ENCODE results near the gene MIOX.
A peak's percentile ranks its signal among the peaks of the same experiment; 100 is the strongest.

Gene MIOX

DNA sequence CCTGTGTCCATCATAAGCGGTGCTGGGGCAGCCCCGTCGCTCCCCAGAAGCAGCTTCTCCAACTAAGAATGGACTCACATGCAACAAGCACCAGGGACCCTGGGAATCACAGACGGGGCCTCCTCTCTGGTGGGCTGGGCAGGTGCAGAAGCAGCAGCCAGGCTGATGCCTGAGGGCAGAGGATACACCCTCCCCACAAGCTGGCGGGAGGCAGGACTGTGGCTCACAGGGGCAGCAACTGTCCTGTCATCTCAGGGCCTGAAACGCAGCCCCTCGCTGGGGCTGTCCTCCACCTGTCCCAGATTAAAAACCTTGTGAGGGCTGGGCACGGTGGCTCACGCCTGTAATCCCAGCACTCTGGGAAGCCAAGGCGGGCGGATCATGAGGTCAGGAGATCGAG, 8.7 kb upstream of the MIOX start:
- TF ChIP-seq, protein P1, sequence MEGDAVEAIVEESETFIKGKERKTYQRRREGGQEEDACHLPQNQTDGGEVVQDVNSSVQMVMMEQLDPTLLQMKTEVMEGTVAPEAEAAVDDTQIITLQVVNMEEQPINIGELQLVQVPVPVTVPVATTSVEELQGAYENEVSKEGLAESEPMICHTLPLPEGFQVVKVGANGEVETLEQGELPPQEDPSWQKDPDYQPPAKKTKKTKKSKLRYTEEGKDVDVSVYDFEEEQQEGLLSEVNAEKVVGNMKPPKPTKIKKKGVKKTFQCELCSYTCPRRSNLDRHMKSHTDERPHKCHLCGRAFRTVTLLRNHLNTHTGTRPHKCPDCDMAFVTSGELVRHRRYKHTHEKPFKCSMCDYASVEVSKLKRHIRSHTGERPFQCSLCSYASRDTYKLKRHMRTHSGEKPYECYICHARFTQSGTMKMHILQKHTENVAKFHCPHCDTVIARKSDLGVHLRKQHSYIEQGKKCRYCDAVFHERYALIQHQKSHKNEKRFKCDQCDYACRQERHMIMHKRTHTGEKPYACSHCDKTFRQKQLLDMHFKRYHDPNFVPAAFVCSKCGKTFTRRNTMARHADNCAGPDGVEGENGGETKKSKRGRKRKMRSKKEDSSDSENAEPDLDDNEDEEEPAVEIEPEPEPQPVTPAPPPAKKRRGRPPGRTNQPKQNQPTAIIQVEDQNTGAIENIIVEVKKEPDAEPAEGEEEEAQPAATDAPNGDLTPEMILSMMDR (IDR thresholded peaks at IDR 0.05), result no peak
- H3K9me3 ChIP-seq, result no peaks in the 10 kb centered on the region
- H3K27ac ChIP-seq, result no peak overlapping the region
- no peak overlapping the region for H3K4me3 ChIP-seq (ENCODE audit: low read depth in 1 of 2, low read length in 1 of 2)
- peaks cover 66% of the 10 kb centered on the region for H3K27me3 ChIP-seq
- peaks cover 24 to 32% of the 10 kb centered on the region in 2 experiments for H3K4me1 ChIP-seq (ENCODE audit: control insufficient read depth in 1 of 2, insufficient read depth in 1 of 2, low read depth in 1 of 2, low read length in 1 of 2)
- no peaks in the 10 kb centered on the region for H3K36me3 ChIP-seq

DNA sequence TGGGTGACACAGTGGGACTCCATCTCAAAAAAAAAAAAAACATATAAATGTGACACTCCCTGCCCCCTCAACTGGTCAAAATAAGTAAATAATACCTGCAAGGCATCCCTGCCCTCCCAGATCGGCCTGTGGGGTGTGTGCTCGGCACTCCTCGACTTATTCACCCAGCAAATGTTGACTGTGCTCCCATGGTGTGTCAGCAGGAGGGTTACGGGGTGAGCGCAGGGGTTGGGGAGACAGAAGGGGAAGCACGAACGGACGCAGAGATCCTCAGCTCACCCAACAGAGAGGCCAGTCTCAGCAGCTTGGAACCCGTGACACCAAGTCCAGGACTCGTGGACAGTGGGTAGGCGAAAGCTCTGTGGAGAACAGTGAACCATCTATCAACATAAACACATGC, 6.9 kb upstream of the MIOX start:
- Histone ChIP-seq H3K4me1 (ENCODE audit: control insufficient read depth in 1 of 2, insufficient read depth in 1 of 2, low read depth in 1 of 2, low read length in 1 of 2) (peaks cover 11 to 17% of the 10 kb centered on the region in 2 experiments), H3K27ac (no peak overlapping the region), H3K27me3 (peaks cover 84% of the 10 kb centered on the region), H3K36me3 (no peaks in the 10 kb centered on the region), H3K4me3 (ENCODE audit: low read depth in 1 of 2, low read length in 1 of 2) (no peak overlapping the region), H3K9me3 (no peaks in the 10 kb centered on the region)
- TF ChIP-seq, protein P1 (IDR thresholded peaks at IDR 0.05), result no peak

DNA sequence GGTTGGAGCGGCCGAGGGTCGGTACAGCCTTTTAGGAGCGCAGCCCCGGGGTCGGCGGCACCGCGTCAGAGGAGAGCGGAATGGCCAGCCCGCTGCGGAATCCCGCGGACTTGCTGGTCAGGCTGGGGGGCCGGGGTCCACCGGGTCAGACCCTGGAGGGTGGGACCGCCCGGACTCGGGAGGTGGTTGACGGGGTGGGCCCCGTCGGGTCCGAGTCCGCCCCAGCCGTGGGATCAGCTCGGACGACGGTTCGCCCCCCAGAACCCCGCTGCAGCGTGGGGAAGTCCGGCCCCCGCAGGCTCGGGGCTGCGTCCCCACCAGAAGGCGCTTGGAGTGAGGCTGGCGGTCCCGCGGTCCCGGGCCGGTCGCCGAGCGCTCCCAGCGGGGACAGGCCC, 5.6 kb upstream of the MIOX start:
- TF ChIP-seq, protein P1 (IDR thresholded peaks at IDR 0.05), result no peak
- peak overlapping the region; percentile 65 to 80 for H3K4me3 ChIP-seq (ENCODE audit: low read depth in 1 of 2, low read length in 1 of 2)

DNA sequence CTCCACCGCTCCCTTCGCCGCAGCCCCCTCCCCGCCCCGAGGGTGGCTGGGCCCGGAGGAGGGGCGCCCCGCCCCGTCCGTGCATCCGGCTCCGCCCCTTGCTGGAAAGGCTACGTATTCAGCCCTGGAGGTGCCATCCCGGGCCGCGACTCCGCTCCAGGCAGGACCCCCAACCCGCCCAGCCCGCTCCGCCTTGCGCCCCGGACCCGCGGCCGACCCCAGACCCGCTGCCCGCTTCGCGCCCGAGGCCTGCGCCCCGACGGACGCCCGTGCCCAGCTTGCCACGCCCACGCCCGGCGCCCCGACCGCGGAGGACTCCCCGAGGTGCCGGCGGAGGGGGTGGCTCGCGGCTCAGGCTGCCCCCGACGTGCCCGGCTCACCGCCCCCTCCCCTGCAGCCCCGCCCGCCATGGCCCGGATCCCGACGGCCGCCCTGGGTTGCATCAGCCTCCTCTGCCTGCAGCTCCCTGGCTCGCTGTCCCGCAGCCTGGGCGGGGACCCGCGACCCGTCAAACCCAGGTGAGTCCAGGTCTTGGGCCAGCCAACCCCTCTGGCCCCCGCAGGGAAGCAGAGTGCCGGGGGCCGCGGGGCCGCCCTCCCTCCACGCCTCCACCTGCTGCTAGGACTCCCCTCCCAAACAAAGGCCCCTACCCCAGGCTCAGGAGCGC, 5.1 kb upstream of the MIOX start, which contains the start of gene ADM2:
Gene ADM2, plus strand, starts transcription at position 104 of the 667 bp plus-strand sequence. Its CDS starts 305 bp downstream, at position 409.
- Histone ChIP-seq H3K27me3 (peaks cover 98% of the 10 kb centered on the region), H3K27ac (no peak within 1 kb of the TSS), H3K4me1 (ENCODE audit: control insufficient read depth in 1 of 2, insufficient read depth in 1 of 2, low read depth in 1 of 2, low read length in 1 of 2) (peaks cover 5 to 10% of the 10 kb centered on the region in 2 experiments), H3K4me3 (ENCODE audit: low read depth in 1 of 2, low read length in 1 of 2) (peak within 1 kb of the TSS; percentile 65 to 80), H3K9me3 (no peaks in the 10 kb centered on the region), H3K36me3 (no peaks in the 10 kb centered on the region)
- TF ChIP-seq, protein P1 (IDR thresholded peaks at IDR 0.05), result no peak

More for the DNA sequence above, 5.6 kb upstream of the MIOX start:
- no peaks in the 10 kb centered on the region for H3K9me3 ChIP-seq
- H3K36me3 ChIP-seq, result no peaks in the 10 kb centered on the region
- peaks cover 97% of the 10 kb centered on the region for H3K27me3 ChIP-seq
- H3K4me1 ChIP-seq (ENCODE audit: control insufficient read depth in 1 of 2, insufficient read depth in 1 of 2, low read depth in 1 of 2, low read length in 1 of 2), result peaks cover 5 to 10% of the 10 kb centered on the region in 2 experiments
- H3K27ac ChIP-seq, result no peak overlapping the region

DNA sequence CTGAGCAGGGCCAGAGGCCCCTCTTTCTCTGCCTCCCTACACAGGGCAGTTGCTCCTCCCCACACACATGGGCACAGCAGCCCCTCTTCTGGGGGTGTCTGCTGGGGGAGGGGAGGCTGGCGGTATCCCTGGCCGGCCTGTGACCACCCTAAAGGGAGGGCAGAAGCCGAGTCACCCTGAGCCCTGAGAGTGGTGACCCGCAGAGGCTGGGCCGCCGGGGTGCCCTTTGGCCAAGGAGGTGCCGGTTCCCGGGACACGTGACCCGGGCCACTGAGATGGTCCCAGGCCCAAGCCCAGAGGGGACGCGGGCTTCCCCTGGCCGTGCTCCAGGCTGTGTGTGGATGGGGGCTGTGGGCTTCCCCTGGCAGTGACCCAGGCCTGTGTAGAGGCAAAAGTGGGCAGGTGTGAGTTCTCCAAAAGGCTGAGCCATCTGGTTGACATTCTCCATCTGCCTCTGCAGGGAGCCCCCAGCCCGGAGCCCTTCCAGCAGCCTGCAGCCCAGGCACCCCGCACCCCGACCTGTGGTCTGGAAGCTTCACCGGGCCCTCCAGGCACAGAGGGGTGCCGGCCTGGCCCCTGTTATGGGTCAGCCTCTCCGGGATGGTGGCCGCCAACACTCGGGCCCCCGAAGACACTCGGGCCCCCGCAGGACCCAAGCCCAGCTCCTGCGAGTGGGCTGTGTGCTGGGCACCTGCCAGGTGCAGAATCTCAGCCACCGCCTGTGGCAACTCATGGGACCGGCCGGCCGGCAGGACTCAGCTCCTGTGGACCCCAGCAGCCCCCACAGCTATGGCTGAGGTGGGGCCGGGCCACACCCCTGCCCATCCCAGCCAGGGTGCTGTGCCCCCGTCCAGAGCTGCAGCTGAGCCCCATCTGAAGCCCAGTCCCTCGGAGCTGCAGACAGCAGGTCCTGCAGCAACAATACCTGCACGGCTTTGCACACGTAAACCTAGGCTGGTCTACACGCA, 4.3 kb upstream of the MIOX start:
- Histone ChIP-seq H3K9me3 (no peaks in the 10 kb centered on the region), H3K36me3 (no peaks in the 10 kb centered on the region), H3K4me1 (ENCODE audit: control insufficient read depth in 1 of 2, insufficient read depth in 1 of 2, low read depth in 1 of 2, low read length in 1 of 2) (peaks cover 5 to 10% of the 10 kb centered on the region in 2 experiments), H3K27me3 (peaks cover 98% of the 10 kb centered on the region), H3K4me3 (ENCODE audit: low read depth in 1 of 2, low read length in 1 of 2) (peak overlapping the region; percentile 65 to 80), H3K27ac (no peak overlapping the region)
- TF ChIP-seq, protein P1 (IDR thresholded peaks at IDR 0.05), result no peak

All from neutrophil (primary cell).